GM06990 (cell line): Measurements from ENCODE around the gene ZBTB12.
"Not testable (repeated sequence)": the region's sequence is repeated elsewhere in the genome, so short reads cannot be mapped to it uniquely, and the experiment has no call there.

Experiments
- DNase-seq: peaks from one replicate; pipeline ENCODE4 v3.0.0-alpha.2; 2011; ENCODE audit not compliant: insufficient read length; ENCODE audit errors: extremely low read depth
- H3K27me3 ChIP-seq: replicated peaks from 2 replicates; pipeline ENCODE4 v1.6.0; 2011; ENCODE audit warnings: low read length; ENCODE audit not compliant: control insufficient read depth, insufficient read depth
- H3K36me3 ChIP-seq: 2 replicates; pipeline ENCODE4 v1.5.1; 2011; ENCODE audit warnings: low read length; ENCODE audit not compliant: control insufficient read depth, insufficient read depth
- H3K4me3 ChIP-seq: replicated peaks from 2 replicates; pipeline ENCODE4 v1.5.1; 2011; ENCODE audit warnings: low read depth, mild to moderate bottlenecking, control low read depth, low read length
- TF ChIP-seq, protein P1 (sequence below): IDR thresholded peaks from 2 replicates; pipeline ENCODE4 v1.5.1; 2011; ENCODE audit warnings: low read length, control low read depth, mild to moderate bottlenecking, inconsistent platforms; ENCODE audit not compliant: insufficient read depth, poor library complexity, severe bottlenecking

ZBTB12 gene

GRCh38 chr6:31861150-31861549 is 40.7 kb downstream of the ZBTB12 start:
- Histone ChIP-seq H3K36me3 (peaks cover 9% of the 10 kb centered on the region), H3K4me3 (no peak overlapping the region), H3K27me3 (no peaks in the 10 kb centered on the region; the same call in 1 of the 2 replicates)
- TF ChIP-seq, protein P1, sequence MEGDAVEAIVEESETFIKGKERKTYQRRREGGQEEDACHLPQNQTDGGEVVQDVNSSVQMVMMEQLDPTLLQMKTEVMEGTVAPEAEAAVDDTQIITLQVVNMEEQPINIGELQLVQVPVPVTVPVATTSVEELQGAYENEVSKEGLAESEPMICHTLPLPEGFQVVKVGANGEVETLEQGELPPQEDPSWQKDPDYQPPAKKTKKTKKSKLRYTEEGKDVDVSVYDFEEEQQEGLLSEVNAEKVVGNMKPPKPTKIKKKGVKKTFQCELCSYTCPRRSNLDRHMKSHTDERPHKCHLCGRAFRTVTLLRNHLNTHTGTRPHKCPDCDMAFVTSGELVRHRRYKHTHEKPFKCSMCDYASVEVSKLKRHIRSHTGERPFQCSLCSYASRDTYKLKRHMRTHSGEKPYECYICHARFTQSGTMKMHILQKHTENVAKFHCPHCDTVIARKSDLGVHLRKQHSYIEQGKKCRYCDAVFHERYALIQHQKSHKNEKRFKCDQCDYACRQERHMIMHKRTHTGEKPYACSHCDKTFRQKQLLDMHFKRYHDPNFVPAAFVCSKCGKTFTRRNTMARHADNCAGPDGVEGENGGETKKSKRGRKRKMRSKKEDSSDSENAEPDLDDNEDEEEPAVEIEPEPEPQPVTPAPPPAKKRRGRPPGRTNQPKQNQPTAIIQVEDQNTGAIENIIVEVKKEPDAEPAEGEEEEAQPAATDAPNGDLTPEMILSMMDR: no peak
- DNase-seq: no peak

DNA sequence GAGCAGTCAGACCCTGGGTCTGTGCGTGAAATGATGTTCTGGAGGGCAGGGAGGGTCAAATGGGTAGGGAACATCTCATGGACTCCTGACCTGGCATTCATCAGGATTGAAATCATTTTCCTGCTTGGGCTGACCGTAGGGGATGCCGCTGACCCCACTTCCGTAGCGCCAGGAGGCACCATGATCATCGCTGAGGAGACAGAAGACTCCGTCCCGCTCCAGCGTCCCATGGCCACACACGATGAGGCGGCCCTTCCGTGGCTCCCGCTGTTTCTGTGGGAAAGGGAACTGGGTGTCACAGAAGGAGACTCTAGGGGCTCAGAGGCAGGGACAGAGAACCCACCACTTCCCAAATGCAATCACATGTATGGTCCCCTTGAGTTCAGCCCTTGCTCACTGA is 41.5 kb downstream of the ZBTB12 start:
- H3K36me3 ChIP-seq: peaks cover 9% of the 10 kb centered on the region
- DNase-seq: no peak
- H3K27me3 ChIP-seq: no peaks in the 10 kb centered on the region; the same call in 1 of the 2 replicates
- H3K4me3 ChIP-seq: no peak overlapping the region
- TF ChIP-seq, protein P1: no peak

GRCh38 chr6:31859923-31860322 is 42.0 kb downstream of the ZBTB12 start:
- Histone ChIP-seq H3K36me3 (peaks cover 9% of the 10 kb centered on the region), H3K27me3 (no peaks in the 10 kb centered on the region; the same call in 1 of the 2 replicates), H3K4me3 (no peak overlapping the region)
- DNase-seq: no peak
- TF ChIP-seq, protein P1: no peak

DNA sequence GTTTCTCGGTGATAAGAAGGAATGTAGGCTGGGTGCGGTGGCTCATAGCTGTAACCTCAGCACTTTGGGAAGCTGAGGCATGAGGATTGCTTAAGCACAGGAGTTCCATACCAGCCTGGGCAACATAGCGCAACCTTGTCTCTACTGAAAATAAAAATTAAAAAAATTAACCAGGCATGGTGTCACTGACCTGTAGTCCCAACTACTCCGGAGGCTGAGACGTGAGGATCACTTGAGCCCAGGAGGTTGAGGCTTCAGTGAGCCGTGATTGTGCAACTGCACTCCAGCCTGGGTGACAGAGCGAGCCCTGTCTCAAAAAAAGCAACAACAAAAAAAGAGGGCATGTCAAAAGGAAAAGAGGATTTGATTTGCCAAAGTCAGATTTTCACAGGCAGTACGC is 43.2 kb downstream of the ZBTB12 start:
- no peaks in the 10 kb centered on the region for H3K27me3 ChIP-seq
- peaks cover 9% of the 10 kb centered on the region for H3K36me3 ChIP-seq
- DNase-seq: no peak
- TF ChIP-seq, protein P1: no peak
- H3K4me3 ChIP-seq: no peak overlapping the region

DNA sequence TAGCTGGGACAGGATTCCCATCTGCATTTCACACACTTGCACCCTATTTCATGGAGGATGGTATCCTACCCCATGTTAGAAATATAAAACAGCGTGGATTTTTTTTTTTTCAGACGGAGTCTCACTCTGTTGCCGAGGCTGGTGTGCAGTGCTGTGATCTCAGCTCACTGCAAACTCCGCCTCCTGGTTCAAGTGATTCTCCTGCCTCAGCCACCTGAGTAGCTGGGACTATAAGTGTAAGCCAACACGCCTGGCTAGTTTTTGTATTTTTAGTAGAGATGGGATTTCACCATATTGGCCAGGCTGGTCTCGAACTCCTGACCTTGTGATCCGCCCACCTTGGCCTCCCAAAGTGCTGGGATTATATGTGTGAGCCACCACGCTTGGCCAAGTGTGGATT is 44.1 kb downstream of the ZBTB12 start:
- not testable (repeated sequence) for H3K27me3 ChIP-seq

DNA sequence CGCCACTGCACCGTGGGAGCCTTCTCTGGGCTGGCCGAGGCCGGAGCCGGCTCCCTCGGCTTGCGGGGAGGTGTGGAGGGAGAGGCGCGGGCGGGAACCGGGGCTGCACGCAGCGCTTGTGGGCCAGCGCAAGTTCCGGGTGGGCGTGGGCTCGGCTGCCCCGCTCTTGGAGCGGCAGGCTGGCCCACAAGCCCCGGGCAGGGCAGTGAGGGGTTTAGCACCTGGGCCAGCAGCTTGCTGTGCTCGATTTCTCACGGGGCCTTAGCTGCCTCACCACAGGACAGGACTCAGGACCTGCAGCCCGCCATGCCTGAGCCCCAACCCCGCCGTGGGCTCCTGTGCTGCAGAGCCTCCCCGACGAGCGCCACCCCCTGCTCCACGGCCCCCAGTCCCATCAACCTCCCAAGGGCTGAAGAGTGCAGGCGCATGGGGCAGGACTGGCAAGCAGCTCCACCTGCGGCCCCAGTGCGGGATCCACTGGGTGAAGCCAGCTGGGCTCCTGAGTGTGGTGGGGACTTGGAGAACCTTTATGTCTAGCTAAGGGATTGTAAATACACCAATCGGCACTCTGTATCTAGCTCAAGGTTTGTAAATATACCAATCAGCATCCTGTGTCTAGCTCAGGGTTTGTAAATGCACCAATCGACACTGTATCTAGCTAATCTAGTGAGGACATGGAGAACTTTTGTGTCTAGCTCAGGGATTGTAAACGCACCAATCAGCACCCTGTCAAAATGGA is 49.7 kb downstream of the ZBTB12 start:
- not testable (repeated sequence) for DNase-seq, H3K4me3 ChIP-seq, H3K27me3 ChIP-seq, H3K36me3 ChIP-seq

More for the DNA sequence above, 44.1 kb downstream of the ZBTB12 start:
- not testable (repeated sequence) for H3K4me3 ChIP-seq, H3K36me3 ChIP-seq, DNase-seq

DNA sequence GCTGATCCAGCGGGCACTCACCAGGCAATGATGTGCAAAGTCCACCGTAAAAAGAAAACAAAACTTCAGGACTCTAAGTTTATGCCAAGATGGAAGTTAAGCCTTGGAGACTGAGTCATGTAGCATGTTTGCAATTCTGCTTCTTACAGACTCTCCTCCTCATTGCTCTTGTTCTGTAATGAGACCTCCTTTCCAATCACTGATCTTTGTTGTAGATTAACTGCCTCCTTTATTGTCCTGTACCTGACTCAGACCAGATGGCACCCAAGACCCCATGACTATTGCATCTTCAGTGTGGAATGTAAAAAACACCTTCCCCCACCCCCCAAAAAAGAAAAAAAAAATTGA is 50.4 kb downstream of the ZBTB12 start:
- Histone ChIP-seq H3K27me3 (no peaks in the 10 kb centered on the region), H3K36me3 (no peaks in the 10 kb centered on the region), H3K4me3 (no peak overlapping the region)
- no peak for DNase-seq
- TF ChIP-seq, protein P1: no peak
